ENCODE measurements around the gene SCO1.

The SCO1 gene

GRCh38 chr17:10729334-10730193, 32.2 kb upstream of the SCO1 start, which contains the start of gene TMEM220:
Gene TMEM220, minus strand, starts transcription at chr17:10730023. Its CDS starts 172 bp downstream, at chr17:10729851.
- no peaks in the 10 kb centered on the region for H3K36me3 ChIP-seq (replicated peaks)
- H3K27me3 ChIP-seq (replicated peaks) = no peaks in the 10 kb centered on the region
- peak within 1 kb of the TSS; percentile 66 for H3K4me3 ChIP-seq (ENCODE audit: low read depth, low read length)
- TF ChIP-seq, protein P1, sequence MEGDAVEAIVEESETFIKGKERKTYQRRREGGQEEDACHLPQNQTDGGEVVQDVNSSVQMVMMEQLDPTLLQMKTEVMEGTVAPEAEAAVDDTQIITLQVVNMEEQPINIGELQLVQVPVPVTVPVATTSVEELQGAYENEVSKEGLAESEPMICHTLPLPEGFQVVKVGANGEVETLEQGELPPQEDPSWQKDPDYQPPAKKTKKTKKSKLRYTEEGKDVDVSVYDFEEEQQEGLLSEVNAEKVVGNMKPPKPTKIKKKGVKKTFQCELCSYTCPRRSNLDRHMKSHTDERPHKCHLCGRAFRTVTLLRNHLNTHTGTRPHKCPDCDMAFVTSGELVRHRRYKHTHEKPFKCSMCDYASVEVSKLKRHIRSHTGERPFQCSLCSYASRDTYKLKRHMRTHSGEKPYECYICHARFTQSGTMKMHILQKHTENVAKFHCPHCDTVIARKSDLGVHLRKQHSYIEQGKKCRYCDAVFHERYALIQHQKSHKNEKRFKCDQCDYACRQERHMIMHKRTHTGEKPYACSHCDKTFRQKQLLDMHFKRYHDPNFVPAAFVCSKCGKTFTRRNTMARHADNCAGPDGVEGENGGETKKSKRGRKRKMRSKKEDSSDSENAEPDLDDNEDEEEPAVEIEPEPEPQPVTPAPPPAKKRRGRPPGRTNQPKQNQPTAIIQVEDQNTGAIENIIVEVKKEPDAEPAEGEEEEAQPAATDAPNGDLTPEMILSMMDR (IDR thresholded peaks at IDR 0.05; ENCODE audit: low read depth, low read length, missing control alignments) = no peak
- peak; percentile 27 for DNase-seq
- in situ Hi-C loops (cut with HindIII; ENCODE audit: low pct_ligation_motif_present, low sequenced_read_pairs) = loop anchor here (25.0 kb wide), 1 partner anchor 1258 kb away; the partner anchor contains the start of gene ZNF18
- H3K27ac ChIP-seq = peak within 1 kb of the TSS; percentile 41

GRCh38 chr17:10728331-10728892, 31.1 kb upstream of the SCO1 start:
- DNase-seq = no peak
- H3K4me3 ChIP-seq (ENCODE audit: low read depth, low read length) = no peak overlapping the region
- in situ Hi-C loops (cut with HindIII; ENCODE audit: low pct_ligation_motif_present, low sequenced_read_pairs) = loop anchor here (25.0 kb wide), 1 partner anchor 1259 kb away; the partner anchor contains the start of gene ZNF18
- no peak overlapping the region for H3K27ac ChIP-seq
- no peaks in the 10 kb centered on the region for H3K36me3 ChIP-seq (replicated peaks)
- TF ChIP-seq, protein P1 (IDR thresholded peaks at IDR 0.05; ENCODE audit: low read depth, low read length, missing control alignments) = no peak
- no peaks in the 10 kb centered on the region for H3K27me3 ChIP-seq (replicated peaks)

DNA sequence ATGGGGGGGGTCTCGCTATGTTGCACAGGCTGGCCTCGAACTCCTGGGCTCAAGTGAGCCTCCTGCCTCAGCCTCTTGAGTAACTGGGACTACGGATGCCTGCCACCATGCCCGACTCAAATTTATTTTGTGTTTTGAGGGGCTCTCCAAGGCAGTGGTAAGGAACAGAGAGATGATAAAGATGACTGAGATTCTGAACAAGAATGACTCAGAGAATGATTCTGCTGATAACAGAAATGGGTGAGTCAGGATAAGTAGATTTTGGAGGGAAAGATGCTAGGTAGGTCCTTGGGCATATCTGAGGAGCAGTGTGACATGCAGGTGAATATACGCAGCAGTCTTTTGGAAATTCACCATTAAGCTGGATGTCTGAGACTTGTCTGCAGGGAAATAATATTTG, 29.9 kb upstream of the SCO1 start:
- H3K27ac ChIP-seq = no peak overlapping the region
- TF ChIP-seq, protein P1 (IDR thresholded peaks at IDR 0.05; ENCODE audit: low read depth, low read length, missing control alignments) = no peak
- H3K36me3 ChIP-seq (replicated peaks) = no peaks in the 10 kb centered on the region
- in situ Hi-C loops (cut with HindIII; ENCODE audit: low pct_ligation_motif_present, low sequenced_read_pairs) = loop anchor here (25.0 kb wide), 1 partner anchor 1260 kb away; the partner anchor contains the start of gene ZNF18
- H3K27me3 ChIP-seq (replicated peaks) = no peaks in the 10 kb centered on the region
- H3K4me3 ChIP-seq (ENCODE audit: low read depth, low read length) = no peak overlapping the region
- no peak for DNase-seq

DNA sequence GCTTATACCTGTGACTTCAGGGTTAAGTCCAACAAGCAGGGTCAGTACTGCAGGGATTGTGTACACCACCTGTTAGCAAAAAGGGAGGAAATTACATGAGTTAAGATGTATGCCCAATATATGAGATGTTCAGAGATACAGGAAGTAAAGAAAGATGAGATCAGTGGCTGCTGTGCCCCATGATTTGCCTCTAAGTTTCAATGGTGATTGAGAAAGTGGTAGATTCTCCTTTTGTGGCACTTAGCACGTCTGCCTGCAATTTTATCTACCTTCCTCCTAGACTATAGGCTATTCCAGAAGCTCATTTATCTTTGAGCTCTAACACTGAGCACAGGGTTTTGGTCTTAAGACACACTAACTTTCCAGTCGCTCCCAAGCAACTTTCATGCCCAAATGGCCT, 28.9 kb upstream of the SCO1 start:
- in situ Hi-C loops (cut with HindIII; ENCODE audit: low pct_ligation_motif_present, low sequenced_read_pairs) = loop anchor here (25.0 kb wide), 1 partner anchor 1261 kb away; the partner anchor contains the start of gene ZNF18
- no peaks in the 10 kb centered on the region for H3K27me3 ChIP-seq (replicated peaks)
- no peak for DNase-seq
- no peak overlapping the region for H3K27ac ChIP-seq
- no peak overlapping the region for H3K4me3 ChIP-seq (ENCODE audit: low read depth, low read length)
- TF ChIP-seq, protein P1 (IDR thresholded peaks at IDR 0.05; ENCODE audit: low read depth, low read length, missing control alignments) = no peak
- no peaks in the 10 kb centered on the region for H3K36me3 ChIP-seq (replicated peaks)

GRCh38 chr17:10725262-10725661, 27.9 kb upstream of the SCO1 start:
- no peaks in the 10 kb centered on the region for H3K27me3 ChIP-seq (replicated peaks)
- no peak overlapping the region for H3K4me3 ChIP-seq (ENCODE audit: low read depth, low read length)
- no peak for DNase-seq
- in situ Hi-C loops (cut with HindIII; ENCODE audit: low pct_ligation_motif_present, low sequenced_read_pairs) = loop anchor here (25.0 kb wide), 1 partner anchor 1262 kb away; the partner anchor contains the start of gene ZNF18
- H3K36me3 ChIP-seq (replicated peaks) = no peaks in the 10 kb centered on the region
- H3K27ac ChIP-seq = no peak overlapping the region
- TF ChIP-seq, protein P1 (IDR thresholded peaks at IDR 0.05; ENCODE audit: low read depth, low read length, missing control alignments) = no peak
